Activated T-cell treated with anti-CD3 and anti-CD28 coated beads, Interleukin-2, amount 50 U/mL, for 48 hours (primary cell): Measurements from ENCODE around the gene GPC6.

Experiments
- DNase-seq, 2 experiments: peaks; one replicate each; pipeline ENCODE4 v3.0.0-alpha.2; 2020

Gene GPC6

GRCh38 chr13:93386116-93386515 is 159.5 kb downstream of the GPC6 start:
- DNase-seq = no peak

DNA sequence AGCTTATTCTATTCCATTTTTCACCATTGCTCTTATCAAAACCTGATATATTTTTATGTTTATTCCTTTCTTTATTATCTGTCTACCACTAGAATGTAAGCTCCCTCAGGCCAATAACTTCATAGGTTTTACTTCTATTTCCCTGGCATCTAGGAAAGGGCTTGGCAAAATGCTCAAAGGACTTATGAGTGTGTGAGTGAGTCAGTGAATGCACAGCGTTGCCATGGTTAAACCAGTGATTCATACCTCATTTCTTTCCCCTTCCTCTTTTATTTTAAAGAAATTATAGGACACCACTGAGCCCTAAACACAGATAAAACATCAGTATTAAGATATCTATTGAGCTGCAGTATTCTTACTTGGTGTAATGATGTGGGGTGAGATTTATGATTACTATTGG is 162.1 kb downstream of the GPC6 start:
- DNase-seq = no peak

- no peak for DNase-seq
Measured at GRCh38 chr13:93397619-93398018, 171.0 kb downstream of the GPC6 start.

DNA sequence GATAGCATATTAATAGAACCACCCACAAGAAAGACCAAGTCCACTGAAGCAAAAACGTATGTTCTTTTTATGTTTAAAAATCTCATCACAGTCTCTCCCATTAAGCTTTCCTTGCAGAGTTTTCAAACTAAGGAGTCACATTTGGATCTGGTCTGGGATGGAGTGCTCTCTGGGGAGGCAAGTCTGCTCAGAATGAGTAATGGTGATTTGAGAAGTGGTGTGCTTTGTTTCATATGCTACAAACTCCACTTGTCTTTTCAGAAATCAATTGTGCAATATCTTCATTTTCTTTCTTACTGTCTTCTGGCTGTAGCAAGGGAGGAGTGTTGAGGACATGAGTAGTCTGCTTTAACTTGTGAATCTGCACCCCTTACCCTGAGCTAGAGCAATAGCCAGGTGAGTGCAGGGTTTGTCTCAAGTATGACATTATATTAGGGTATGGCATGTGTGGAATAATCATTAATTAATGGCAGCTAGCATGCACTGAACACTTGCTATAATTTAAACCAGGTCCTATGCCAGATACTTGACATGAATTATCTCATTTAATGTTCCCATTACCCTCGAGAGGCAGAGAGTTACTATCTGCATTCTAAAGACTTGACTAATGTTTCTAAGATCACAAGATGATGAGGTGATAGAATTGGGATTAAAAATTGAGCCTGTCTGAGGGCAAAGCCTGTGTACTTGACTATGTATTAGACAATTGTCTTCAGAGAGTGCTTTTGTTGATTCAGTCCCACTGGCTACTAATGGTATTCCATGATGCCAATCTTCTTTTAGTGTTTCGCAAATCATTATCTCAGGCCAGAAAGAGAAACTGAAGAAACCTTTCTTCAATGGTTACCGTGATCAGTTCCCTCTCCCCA is 171.8 kb downstream of the GPC6 start:
- DNase-seq = no peak

DNA sequence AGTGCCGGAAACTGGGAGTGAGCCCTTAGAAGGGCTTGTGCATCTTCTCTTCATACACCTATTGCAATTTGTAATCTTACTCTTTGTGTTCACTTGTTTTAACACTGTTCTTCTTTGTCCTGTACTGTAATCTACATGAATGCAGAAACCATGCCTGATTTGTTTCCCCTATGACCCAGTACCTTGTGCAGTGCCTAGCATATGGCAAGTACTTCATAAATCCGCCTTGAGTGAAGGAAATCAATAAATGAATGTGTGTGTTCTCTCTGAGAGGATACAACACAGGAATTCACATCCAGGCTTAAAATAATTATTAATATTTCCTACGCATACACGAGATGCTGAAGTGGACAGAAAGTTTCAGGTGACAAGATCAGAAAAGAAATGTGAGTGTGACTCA is 172.6 kb downstream of the GPC6 start:
- DNase-seq = no peak

GRCh38 chr13:93406136-93406535 is 179.5 kb downstream of the GPC6 start:
- DNase-seq = no peak

GRCh38 chr13:93407551-93407950 is 180.9 kb downstream of the GPC6 start:
- DNase-seq = no peak

DNA sequence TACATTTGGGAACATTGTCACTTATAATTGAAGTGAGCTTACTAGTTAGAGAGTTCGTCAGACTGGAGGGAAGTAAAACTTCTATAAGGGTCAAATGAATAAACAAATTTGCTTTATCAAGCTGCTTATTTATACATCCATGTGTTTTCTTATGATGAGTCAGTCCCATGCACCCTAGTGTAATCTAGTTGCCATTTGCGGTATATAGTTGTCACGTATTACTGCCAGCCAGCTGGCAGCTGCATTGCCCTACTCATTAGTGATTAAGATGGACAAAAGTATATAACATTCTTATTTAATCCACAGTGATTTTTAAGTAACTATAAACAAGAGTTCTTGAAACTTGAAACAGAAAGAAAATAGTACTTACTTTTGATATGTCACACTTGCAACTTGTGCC is 182.4 kb downstream of the GPC6 start:
- DNase-seq = no peak

- no peak for DNase-seq
Measured at GRCh38 chr13:93409816-93410215, 183.2 kb downstream of the GPC6 start.

DNA sequence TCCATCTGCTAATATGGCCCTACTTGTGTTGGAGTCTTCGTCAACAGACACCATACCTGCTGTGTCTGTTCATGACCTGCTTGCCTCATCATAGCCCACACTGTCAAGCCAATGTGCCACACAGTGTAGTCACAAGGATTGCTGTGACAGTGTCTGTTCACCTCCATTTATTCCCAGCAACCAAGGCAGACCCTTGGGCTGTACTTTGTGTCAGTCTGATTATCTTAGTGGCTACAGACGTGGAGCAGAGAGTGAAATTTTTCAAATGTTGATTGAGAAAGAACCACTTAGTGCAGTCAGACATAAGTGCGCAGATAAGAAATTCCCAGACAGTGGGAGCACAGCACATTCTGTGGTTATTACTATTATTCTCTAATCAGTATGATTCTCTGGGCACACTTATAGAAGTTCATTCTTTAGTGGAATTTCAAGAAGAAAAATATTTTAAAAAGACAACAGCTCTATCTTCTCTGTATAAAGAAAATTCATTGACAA is 184.6 kb downstream of the GPC6 start:
- DNase-seq = no peak

DNA sequence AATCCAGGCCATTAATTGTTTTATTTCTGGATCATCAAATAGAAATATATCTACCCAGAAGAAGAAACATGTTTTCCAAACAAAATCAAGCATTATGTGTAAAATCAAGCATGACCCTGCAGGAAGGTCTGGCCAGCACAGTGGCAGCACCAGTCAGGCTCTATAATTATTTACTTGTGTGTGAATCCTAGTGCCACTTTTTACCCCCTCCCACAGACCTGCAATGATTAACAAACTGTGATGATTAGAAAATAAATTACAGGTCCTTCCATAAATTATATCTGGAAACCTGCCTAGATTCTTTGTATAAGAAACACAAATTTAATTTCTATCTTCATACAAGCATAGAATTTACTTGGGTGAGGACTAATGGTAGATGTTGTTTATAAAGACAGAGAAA is 186.1 kb downstream of the GPC6 start:
- no peak for DNase-seq

DNA sequence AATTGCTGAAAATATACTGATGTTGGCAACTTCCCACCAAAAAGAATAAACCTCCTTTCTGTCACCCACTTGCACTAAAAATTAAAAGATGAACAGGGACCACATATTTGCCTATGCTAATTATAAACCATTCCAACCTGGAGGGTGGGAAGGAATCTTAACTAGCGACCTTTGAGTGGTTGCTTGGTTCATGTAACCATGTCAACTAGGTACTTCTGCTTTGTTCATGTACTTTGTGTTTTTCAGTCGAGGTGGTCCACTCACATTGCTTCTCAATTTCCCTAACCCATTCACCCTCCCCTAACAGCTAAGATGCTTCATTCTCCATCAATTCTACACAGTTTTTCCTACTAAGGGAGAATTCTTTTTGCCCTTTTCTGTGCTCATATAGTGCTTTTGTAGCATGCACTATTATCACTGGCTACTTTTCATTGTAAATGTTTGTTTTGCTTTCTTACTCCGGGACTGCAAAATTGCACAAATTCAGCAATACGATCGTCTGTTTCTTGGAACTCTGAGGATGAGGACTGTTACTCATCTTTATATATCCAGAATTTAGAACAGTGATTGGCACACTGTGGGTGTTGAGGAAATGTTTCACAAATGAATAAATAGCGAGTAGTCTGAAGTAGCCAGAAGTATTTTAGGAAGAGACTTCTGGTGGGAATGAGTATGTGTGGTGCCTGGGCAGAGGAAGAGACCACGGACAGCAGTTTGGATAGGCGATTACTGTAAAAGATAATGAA is 187.5 kb downstream of the GPC6 start:
- DNase-seq = no peak

DNA sequence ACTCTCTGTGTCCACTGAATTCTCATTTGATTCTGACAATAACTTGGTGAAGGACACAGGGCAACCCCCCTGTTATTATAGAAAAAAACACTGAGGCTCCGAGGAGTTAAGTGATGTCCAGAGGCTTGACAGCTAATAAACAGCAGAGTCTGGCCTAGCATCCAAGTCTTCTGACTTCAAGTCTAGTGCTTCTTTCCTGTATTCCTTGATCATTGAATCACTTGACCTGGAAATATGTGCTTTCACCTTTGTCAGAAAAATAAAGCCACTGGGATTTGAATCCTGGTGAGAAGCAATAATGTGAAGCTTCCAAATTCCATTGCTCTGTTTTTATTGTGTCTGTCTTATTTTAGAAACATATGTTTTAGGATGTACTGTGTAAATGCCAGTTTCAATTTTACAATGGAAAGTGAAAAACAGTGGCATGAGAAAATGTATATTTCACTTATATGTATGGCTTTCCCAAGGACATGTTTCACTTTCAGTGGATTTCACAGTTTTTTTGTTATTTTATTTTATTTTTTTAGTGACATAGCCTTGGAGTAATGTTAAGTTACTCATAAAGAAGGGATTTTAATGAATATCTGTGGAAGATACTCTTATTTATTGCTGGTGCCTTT is 190.2 kb downstream of the GPC6 start:
- DNase-seq = no peak

DNA sequence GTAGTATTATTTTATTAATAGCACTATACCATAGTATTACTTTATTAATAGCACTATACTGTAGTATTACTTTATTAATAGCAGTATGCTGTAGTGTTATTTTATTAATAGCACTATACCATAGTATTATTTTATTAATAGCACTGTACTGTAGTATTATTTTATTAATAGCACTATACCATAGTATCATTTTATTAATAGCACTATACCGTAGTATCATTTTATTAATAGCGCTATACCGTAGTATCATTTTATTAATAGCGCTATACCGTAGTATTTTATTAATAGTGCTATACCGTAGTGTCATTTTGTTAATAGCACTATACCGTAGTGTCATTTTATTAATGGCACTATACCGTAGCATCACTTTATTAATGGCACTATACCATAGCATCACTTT is 191.8 kb downstream of the GPC6 start:
- DNase-seq = no peak

DNA sequence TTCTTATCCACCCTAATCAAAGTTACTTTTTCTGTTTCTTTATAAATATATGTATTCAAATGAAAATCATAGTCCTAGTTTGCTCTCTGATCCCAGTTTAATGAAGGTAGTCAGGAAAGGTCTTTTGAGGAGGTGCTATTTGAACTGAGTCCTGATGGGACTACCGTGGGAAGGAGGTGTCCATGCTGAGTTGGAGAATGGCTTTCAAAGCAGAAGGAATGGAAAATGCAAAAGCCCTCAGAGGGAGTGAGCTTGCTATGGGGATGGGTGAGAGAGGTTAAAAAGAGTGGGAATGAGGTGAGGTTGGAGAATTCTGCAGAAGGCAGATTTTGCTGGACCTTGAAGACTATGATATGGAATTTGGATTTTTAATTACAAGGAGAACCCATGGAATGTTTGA is 193.6 kb downstream of the GPC6 start:
- DNase-seq = no peak

GRCh38 chr13:93420887-93421286 is 194.3 kb downstream of the GPC6 start:
- no peak for DNase-seq

DNA sequence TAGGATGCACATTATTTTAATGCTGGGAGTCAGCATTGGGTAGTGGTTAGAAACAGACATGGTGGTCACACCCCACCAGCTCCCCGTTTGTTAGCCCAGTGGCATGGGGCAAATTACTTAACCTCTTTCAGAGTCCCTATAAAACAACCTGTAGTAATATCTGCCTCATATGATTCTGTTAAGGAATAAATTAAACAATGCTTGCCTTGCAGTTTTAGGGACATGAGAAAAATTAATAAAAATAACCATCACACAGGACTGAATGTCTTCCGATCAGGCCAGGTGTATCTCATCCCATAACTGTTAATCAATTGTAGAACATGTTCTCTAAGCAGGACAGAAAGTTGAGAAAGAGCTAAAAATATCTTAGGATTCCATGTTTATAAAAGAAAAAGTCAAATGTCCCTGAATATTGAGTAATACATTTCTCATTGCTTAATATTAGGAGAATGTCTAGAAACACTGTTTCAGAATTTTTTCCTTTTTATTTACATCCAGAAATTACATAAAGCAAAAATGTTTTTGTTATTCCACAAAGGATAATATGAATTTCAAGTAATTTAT is 196.5 kb downstream of the GPC6 start:
- DNase-seq = no peak

- DNase-seq = no peak
Measured at GRCh38 chr13:93425411-93425810, 198.8 kb downstream of the GPC6 start.

- no peak for DNase-seq
Measured at GRCh38 chr13:93430381-93430780, 203.8 kb downstream of the GPC6 start.

GRCh38 chr13:93435651-93436050 is 209.0 kb downstream of the GPC6 start:
- DNase-seq = no peak

- DNase-seq = no peak
Measured at GRCh38 chr13:93437081-93437480, 210.5 kb downstream of the GPC6 start.

- no peak for DNase-seq
Measured at GRCh38 chr13:93446238-93446637, 219.6 kb downstream of the GPC6 start.

DNA sequence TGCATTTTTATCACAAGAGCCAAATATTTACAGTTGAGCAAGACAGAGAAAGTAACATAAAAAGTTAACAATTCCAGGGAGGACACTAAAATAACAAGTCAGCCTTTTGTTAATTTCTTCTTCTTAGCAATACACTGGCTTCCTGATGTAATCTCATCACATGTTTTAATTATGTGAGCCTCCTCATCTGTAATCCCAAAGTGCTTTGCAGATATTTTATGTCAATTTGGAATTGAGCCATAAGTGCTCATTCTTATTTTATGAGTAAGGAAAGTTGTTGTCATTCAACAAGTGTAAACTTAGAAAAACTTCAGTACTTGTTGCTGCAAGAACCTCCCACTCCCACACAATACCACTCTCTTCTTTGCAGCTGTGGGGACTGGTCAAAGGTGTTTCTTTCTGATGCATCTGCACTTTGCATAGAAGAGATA is 223.6 kb downstream of the GPC6 start:
- no peak for DNase-seq
